ENCODE measurements around the gene ACP7. TPM values are rescaled to one million over a fixed set of nuclear protein-coding genes. Genes with fewer than 3 reads are reported as not detected.

Gene ACP7
- total RNA-seq, 1 experiment from 2014 or later, result 5.4 TPM

DNA sequence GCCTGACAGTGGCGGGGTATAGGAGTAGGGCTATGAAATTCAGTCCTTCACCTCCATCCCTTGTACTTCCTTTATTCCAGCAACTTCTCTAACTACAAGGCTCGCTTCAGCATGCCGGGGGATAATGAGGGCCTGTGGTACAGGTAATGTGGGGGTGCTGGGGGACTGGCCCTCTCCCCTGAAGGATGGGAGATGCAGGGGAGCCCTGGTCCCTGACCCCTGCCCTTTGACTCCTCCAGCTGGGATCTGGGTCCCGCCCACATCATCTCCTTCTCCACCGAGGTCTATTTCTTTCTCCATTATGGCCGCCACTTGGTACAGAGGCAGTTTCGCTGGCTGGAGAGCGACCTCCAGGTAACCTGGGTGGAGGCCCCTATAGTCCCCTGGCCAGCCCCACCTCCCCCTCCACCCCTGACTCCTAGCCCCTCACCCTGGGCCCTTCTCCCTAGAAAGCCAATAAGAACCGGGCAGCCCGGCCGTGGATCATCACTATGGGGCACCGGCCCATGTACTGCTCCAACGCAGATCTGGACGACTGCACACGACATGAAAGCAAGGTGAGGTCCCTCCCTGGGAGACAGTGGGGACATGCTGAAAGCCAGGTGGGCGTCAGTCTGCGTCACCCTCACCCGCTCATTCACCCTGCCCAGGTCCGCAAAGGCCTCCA lies 16.5 kb downstream of the ACP7 start:
- Histone ChIP-seq H3K4me1 (replicated peaks; ENCODE audit: insufficient read depth) (no peaks in the 10 kb centered on the region), H3K4me2 (no peak overlapping the region), H3K79me2 (ENCODE audit: low read depth) (no peaks in the 10 kb centered on the region), H3K36me3 (ENCODE audit: low read depth) (no peaks in the 10 kb centered on the region), H3K27me3 (ENCODE audit: insufficient read depth, low read depth) (no peaks in the 10 kb centered on the region), H3K9me3 (ENCODE audit: insufficient read depth, low read depth) (no peaks in the 10 kb centered on the region), H3F3A (ENCODE audit: insufficient read depth, low read depth) (no peaks in the 10 kb centered on the region), H3K4me3 (no peak overlapping the region), H3K9me2 (ENCODE audit: insufficient read depth) (no peaks in the 10 kb centered on the region), H2AFZ (no peak overlapping the region), H3K27ac (no peak overlapping the region), H4K20me1 (ENCODE audit: insufficient read depth) (no peaks in the 10 kb centered on the region)
- no TSS peak for BruUV-seq (replicated peaks)
- intact Hi-C loops (cut with micrococcal nuclease; ENCODE audit: unreplicated experiment), result no loop called here
- ChIA-PET CTCF (interaction anchor here (0.6 to 0.7 kb wide), 2 partner anchors 407 to 453 kb away, joined by 3 to 10 read pairs; partner anchors contain the start of gene ACTN4), POLR2A (ENCODE audit: unreplicated experiment) (no interaction called here)
- TF ChIP-seq EZH2 (IDR thresholded peaks at IDR 0.05; ENCODE audit: low read depth), result no peak
- TF ChIP-seq, protein P1, sequence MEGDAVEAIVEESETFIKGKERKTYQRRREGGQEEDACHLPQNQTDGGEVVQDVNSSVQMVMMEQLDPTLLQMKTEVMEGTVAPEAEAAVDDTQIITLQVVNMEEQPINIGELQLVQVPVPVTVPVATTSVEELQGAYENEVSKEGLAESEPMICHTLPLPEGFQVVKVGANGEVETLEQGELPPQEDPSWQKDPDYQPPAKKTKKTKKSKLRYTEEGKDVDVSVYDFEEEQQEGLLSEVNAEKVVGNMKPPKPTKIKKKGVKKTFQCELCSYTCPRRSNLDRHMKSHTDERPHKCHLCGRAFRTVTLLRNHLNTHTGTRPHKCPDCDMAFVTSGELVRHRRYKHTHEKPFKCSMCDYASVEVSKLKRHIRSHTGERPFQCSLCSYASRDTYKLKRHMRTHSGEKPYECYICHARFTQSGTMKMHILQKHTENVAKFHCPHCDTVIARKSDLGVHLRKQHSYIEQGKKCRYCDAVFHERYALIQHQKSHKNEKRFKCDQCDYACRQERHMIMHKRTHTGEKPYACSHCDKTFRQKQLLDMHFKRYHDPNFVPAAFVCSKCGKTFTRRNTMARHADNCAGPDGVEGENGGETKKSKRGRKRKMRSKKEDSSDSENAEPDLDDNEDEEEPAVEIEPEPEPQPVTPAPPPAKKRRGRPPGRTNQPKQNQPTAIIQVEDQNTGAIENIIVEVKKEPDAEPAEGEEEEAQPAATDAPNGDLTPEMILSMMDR (conservative IDR thresholded peaks at IDR 0.05), result no peak
- no peak for DNase-seq

DNA sequence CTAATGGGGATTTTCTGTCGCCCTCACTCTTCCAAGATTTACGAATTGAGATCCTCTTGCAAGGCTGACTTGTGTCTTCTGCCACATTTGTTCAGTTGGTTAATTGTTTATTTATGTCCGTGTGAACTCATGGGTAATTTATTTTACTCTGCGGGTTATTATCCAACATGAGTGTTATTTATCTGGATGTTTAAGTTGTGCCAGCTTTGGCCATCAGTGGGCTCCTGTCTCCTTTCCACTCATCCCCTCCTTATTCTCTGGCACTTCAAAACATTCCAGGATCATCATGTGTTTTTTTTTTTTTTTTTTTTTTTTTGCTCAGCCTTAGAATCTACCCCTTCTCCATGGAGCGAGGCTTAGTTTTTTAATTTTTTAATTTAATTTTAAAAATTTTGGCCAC lies 19.0 kb downstream of the ACP7 start:
- BruUV-seq (replicated peaks), result no TSS peak
- Histone ChIP-seq H3K79me2 (ENCODE audit: low read depth) (no peaks in the 10 kb centered on the region), H2AFZ (no peak overlapping the region), H3K4me2 (no peak overlapping the region), H3K27ac (no peak overlapping the region), H3K9me3 (ENCODE audit: insufficient read depth, low read depth) (no peaks in the 10 kb centered on the region), H3K9me2 (ENCODE audit: insufficient read depth) (no peaks in the 10 kb centered on the region), H3K27me3 (ENCODE audit: insufficient read depth, low read depth) (no peaks in the 10 kb centered on the region), H3K4me1 (replicated peaks; ENCODE audit: insufficient read depth) (no peaks in the 10 kb centered on the region), H3F3A (ENCODE audit: insufficient read depth, low read depth) (no peaks in the 10 kb centered on the region), H3K36me3 (ENCODE audit: low read depth) (no peaks in the 10 kb centered on the region), H3K4me3 (no peak overlapping the region), H4K20me1 (ENCODE audit: insufficient read depth) (no peaks in the 10 kb centered on the region)
- ChIA-PET POLR2A (ENCODE audit: unreplicated experiment) (no interaction called here), CTCF (no interaction called here)
- no peak for DNase-seq
- TF ChIP-seq EZH2 (IDR thresholded peaks at IDR 0.05; ENCODE audit: low read depth), result no peak
- TF ChIP-seq, protein P1 (conservative IDR thresholded peaks at IDR 0.05), result no peak
- intact Hi-C loops (cut with micrococcal nuclease; ENCODE audit: unreplicated experiment), result no loop called here

DNA sequence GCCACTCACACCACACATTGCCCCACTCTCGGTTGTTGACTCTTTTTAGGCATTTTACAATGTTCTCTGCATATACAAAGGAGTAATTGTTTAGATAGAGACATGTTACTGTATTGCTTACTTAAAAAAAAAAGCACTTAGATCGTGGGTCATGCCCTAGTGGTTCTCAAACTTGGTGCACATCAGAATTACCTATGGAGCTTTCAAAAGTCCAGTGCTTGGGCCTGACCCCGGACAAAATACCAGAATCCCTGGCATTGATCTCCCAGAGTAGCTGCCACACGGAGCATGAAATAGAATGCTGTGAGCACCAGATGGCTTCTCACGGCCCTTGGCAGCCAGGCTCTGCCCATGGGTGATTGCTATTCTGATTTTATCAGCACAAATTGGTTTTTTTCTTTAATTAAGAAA lies 20.0 kb downstream of the ACP7 start:
- Histone ChIP-seq H4K20me1 (ENCODE audit: insufficient read depth) (no peaks in the 10 kb centered on the region), H3K9me3 (ENCODE audit: insufficient read depth, low read depth) (no peaks in the 10 kb centered on the region), H3K4me1 (replicated peaks; ENCODE audit: insufficient read depth) (no peaks in the 10 kb centered on the region), H3K4me2 (no peak overlapping the region), H3K9me2 (ENCODE audit: insufficient read depth) (no peaks in the 10 kb centered on the region), H3K27me3 (ENCODE audit: insufficient read depth, low read depth) (no peaks in the 10 kb centered on the region), H3K79me2 (ENCODE audit: low read depth) (no peaks in the 10 kb centered on the region), H3K36me3 (ENCODE audit: low read depth) (no peaks in the 10 kb centered on the region), H2AFZ (no peak overlapping the region), H3F3A (ENCODE audit: insufficient read depth, low read depth) (no peaks in the 10 kb centered on the region), H3K4me3 (no peak overlapping the region), H3K27ac (no peak overlapping the region)
- TF ChIP-seq, protein P1 (conservative IDR thresholded peaks at IDR 0.05), result no peak
- TF ChIP-seq EZH2 (IDR thresholded peaks at IDR 0.05; ENCODE audit: low read depth), result no peak
- no peak for DNase-seq
- ChIA-PET POLR2A (ENCODE audit: unreplicated experiment) (no interaction called here), CTCF (no interaction called here)
- intact Hi-C loops (cut with micrococcal nuclease; ENCODE audit: unreplicated experiment), result no loop called here
- no TSS peak for BruUV-seq (replicated peaks)

Data from PC-9 (cell line).